GM12874 (cell line): ENCODE data around the gene RNASE8.

Experiments used
- CTCF ChIP-seq: IDR thresholded peaks from 2 replicates; pipeline ENCODE4 v1.5.1; 2011; ENCODE audit warnings: low read depth, mild to moderate bottlenecking, control low read depth, low read length, moderate library complexity; ENCODE audit not compliant: insufficient read depth

RNASE8 gene

DNA sequence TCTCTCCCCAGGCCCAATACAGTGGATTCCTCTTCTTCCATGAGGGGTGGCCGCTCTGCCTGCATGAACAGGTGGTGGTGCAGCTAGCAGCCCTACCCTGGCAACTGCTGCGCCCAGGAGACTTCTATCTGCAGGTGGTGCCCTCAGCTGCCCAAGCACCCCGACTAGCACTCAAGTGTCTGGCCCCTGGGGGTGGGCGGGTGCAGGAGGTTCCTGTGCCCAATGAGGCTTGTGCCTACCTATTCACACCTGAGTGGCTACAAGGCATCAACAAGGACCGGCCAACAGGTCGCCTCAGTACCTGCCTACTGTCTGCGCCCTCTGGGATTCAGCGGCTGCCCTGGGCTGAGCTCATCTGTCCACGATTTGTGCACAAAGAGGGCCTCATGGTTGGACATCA, 16.3 kb downstream of the RNASE8 start:
- TF ChIP-seq CTCF, result no peak

DNA sequence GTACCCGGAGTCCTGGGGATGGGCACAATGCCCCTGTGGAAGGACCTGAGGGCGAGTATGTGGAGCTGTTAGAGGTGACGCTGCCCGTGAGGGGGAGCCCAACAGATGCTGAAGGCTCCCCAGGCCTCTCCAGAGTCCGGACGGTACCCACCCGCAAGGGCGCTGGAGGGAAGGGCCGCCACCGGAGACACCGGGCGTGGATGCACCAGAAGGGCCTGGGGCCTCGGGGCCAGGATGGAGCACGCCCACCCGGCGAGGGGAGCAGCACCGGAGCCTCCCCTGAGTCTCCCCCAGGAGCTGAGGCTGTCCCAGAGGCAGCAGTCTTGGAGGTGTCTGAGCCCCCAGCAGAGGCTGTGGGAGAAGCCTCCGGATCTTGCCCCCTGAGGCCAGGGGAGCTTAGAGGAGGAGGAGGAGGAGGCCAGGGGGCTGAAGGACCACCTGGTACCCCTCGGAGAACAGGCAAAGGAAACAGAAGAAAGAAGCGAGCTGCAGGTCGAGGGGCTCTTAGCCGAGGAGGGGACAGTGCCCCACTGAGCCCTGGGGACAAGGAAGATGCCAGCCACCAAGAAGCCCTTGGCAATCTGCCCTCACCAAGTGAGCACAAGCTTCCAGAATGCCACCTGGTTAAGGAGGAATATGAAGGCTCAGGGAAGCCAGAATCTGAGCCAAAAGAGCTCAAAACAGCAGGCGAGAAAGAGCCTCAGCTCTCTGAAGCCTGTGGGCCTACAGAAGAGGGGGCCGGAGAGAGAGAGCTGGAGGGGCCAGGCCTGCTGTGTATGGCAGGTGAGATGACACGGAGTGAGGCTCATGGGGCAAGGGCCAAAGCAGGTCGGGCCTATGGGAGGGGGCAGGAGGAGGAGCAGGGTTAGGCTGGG, 17.0 kb downstream of the RNASE8 start:
- TF ChIP-seq CTCF, result no peak

DNA sequence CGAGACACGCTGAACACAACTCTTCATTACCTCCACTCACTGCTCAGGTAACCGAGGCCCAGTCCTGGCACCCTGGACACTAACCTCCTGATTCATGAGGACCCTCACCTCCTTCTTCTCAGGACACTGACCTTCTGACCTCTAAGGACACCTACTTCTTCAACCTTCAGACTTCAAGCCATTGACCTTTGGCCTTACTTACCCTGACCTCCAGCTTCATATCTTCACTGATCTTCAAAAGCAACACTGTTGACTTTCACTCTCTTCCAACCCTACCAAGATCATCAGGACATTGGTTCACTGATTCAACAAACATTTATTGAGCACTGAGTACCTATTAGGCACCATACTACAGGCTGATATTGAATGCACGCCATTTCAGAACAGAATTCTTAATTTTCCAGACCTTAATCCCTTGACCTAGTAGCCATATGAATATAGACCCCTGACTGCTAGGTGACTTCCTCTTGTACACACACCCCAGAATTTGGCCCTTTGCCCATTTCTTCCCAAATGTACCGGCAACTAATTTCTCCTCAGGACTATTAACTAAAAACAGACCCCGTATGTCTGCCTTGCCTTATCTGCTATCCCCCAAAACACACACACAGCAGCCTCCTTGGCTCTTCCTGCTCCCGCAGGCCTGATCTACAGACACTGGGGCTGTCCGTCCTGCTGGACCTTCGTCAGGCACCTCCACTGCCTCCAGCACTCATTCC, 18.3 kb downstream of the RNASE8 start:
- TF ChIP-seq CTCF, result no peak

GRCh38 chr14:21077672-21078071, 20.1 kb downstream of the RNASE8 start:
- TF ChIP-seq CTCF, result no peak

GRCh38 chr14:21078287-21078686, 20.7 kb downstream of the RNASE8 start:
- no peak for TF ChIP-seq CTCF

DNA sequence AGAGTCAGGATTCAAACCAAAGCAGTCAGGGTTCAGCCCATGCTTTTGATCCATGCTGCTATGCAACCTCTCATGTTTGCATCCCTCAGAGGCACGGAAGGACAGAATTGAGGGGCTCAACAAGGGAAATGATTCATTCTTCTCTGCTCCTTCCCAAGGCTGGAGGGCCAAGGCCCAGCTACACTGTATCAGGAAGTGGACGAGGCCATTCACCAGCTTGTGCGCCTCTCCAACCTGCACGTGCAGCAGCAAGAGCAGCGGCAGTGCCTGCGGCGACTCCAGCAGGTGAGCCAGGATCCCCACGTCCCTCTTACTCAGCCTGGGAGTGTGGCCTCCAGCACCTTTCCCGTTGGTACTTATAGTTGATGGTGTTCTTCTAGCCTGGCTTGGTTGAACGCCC, 21.1 kb downstream of the RNASE8 start:
- TF ChIP-seq CTCF, result no peak

DNA sequence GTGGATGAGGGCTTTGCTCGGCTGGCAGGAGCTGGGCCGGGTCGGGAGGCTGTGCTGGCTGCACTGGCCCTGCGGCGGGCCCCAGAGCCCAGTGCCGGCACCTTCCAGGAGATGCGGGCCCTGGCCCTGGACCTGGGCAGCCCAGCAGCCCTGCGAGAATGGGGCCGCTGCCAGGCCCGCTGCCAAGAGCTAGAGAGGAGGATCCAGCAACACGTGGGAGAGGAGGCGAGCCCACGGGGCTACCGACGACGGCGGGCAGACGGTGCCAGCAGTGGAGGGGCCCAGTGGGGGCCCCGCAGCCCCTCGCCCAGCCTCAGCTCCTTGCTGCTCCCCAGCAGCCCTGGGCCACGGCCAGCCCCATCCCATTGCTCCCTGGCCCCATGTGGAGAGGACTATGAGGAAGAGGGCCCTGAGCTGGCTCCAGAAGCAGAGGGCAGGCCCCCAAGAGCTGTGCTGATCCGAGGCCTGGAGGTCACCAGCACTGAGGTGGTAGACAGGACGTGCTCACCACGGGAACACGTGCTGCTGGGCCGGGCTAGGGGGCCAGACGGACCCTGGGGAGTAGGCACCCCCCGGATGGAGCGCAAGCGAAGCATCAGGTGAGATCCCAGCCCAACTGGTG, 24.0 kb downstream of the RNASE8 start:
- TF ChIP-seq CTCF, result no peak
